ENCODE results near the gene SVOP.
"Not testable (repeated sequence)": the region's sequence is repeated elsewhere in the genome, so short reads cannot be mapped to it uniquely, and the experiment has no call there.

Gene SVOP

DNA sequence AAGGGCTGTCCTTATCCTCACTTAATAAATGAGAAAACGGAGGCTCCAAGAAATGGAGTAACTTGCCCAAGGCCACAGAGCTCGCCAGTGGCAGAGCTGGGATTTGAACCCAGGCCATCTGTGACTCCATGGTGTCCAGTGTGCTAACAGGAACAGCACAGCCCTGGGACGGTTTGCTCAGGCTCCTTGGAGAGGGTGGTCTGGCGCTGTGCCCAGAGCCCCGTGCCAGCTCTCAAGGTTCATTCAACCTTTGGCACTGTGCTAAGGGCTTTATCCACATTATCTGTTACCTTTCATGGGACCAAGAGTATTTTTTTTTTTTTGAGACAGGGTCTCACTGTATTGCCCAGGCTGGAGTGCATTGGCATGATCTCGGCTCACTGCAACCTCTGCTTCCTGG lies 132.8 kb downstream of the SVOP start:
- no peak for DNase-seq (ENCODE audit: low spot score)

DNA sequence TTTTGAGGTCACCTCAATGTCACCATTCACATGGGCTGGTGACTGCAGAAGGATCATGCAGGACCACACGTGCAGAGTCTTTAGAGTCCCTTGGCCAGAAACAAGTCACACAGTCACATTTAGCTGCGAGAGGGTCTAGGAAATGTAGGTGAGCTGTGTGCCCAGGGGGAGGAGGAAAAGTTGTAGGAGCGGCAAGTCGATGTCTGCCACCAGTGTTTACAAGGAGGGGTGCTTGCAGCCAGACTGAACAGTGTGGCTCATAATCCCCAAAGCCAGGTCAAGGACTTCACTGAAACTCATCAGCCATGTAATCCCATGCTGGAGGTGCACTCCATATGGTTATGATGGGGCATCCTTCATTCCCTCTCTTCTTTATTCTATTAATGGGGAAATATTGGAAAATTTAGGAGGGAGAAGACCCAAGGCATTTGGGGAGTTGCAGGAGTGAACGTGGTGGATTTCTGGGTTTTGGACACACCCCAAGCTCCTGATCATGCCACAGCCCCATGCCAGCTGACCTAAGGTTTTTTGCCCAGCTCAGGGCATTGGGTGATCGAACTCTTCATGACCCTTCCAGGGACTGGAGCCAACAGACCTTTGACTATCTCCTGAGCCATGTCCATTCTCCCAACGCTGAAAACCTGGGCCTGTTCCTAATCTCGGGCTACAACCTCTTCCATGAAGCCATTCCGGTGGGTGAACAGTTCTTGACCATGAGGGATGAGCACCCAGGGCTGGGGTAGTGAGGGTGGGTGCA lies 133.8 kb downstream of the SVOP start:
- no peak for DNase-seq (ENCODE audit: low spot score)

DNA sequence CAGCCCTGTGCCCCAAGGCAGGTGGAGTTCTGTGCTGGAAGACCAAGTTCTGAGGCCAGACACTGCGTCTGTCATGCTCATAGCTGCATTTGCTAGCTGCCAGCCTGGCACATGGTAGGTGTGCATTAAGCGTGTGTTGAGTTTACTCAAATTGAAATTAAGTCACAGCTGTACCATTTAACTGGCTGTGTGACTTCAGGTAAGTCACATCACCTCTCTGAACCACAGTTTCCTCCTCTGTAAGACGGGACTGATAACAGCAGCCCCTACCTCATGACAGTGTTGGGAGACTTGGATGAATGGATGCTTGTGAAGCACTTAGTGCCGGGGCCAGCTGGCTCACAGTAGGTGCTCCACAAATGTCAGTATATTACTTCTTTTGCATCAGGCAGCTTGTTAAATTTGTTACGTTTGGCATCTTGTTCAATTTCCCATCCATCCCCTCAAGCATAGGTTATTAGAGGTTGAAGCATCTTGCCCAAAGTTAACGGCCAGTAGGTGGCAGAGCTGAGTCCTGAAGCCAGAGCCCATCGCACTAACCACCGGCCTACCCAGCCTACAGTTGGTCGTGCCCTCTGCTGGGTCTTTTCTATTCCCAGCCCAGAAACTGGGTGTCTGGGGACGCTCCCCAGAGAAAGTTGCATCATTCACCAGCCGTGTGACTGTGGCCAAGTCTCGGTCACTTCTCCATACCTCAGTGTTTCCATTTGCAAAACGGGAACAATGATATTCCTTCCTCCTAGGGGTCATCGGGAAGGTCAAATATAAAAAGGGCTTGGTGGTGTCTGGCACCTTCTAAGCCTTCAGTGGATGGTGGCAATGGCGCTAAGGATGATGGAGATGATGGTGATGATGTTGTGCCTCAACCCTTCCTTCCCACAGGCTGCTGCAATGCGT lies 136.5 kb downstream of the SVOP start:
- DNase-seq (ENCODE audit: low spot score), result peak; percentile 27

DNA sequence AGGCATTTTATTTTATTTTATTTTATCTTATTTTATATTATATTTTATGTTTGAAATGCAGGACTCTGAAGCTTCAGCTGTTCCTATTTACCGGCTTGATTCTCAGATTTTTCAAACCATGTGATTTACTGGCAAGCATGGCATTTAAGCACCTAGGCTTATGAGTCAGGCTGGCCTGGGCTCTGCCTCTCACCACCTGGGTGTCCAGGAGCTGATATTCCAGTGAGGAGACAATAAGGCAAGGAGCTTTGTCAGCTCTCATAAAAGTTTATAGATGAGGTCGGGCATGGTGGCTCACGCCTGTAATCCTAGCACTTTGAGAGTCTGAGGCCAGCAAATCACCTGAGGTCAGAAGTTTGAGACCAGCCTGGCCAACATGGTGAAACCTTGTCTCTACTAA lies 138.9 kb downstream of the SVOP start:
- no peak for DNase-seq (ENCODE audit: low spot score)

DNA sequence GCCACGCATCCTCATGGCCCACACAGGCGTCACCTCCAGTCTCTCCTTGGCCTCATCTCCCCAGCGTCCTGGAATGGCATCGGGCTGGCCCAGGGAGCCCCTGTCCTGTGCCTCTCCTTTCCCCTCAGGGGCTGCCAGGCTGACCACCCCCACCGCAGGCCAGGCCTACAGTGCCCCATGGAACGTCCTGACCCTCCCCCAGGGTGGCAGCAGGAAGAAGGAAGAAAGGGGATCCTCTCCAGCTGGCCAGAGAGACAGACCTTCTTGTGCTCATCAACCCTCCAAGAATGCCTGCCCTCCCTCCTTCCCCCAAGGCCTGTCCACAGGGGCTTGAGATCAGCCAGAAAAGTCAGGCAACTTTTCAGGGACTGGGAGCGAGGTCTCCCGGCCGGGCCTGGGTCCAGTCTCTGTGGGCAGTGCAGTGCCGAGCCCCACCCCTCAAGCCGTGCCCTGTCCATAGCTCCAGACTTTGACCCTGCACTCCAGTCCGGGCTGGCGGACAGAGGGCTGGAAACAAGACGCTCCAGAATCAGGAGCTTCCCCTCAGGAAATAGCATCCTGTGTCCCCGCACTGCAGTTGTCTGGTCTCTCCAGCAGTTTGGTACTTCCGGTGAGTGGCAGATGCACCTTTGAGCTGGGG lies 141.1 kb downstream of the SVOP start, which contains the start of gene DAO:
Gene DAO (plus strand): TSS at position 478 of the 640 bp plus-strand sequence. CDS start 4,915 bp downstream, outside the sequence.
- DNase-seq (ENCODE audit: low spot score), result no peak

DNA sequence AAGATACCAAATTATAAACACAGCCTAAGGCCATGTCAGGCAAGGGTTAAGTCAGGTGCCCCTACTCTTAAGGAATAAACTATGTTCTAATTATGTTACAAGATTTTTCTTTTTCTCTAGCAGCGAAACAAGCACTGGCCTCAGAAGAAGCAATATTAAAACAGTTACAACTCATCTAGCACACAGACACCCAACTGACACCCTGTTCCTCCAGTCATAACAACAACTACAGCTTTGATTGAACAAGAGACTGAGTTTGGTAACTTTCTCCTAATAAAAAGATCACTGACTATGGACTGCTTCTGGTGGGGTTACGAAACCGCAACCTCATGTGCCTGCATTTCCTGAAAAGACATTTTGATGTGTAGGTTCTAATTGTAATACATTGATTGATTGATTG lies 144.3 kb downstream of the SVOP start:
- DNase-seq (ENCODE audit: low spot score), result no peak

DNA sequence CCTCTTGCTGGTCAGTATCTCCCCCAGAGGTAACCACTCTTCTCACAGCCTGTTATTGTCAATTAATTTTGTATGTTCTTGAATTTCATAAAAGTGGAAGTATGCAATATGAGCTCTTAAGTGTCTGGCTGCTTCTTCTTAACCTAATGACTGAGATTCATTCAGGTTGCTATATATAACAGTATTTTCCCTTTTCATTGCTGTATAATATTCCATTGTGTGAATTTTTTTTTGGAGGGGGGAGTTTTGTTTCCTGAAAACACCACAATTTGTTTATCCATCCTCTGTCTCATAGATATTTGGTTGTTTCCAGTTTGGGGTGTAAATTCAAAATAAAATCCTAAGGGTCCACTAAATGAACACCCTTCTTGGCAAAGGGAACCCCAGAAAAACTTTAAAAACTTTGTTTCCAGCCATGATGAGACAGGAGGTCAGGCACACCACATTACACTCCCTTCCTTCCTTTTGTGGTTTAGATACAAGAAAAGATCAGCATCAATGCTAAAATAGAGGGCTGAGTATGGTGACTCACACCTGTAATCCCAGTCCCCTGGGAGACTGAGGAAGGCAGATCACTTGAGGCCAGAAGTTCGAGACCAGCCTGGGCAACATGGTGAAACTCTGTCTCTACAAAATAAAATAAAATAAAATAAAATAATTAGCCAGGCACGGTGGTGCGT lies 145.0 kb downstream of the SVOP start:
- DNase-seq (ENCODE audit: low spot score), result no peak

DNA sequence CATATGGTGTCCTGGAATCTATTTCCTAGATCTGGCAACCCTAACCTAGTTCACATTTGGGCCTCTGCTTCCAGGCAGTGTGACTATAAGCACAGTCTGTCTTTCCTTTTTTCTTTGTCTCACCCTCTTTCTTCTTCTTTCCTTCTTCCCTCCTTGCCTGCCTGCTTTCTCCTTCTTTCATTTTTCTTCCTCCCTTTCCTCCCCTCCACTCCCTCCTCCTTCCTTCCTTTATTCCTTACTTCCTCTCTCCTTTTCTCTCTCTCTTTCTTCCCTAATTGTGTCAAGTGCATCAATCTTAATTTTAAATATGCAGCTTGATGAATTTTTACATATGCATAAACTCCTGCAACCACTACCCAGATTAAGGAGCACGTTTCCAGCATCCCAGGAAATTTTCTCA lies 145.6 kb downstream of the SVOP start:
- no peak for DNase-seq (ENCODE audit: low spot score)

DNA sequence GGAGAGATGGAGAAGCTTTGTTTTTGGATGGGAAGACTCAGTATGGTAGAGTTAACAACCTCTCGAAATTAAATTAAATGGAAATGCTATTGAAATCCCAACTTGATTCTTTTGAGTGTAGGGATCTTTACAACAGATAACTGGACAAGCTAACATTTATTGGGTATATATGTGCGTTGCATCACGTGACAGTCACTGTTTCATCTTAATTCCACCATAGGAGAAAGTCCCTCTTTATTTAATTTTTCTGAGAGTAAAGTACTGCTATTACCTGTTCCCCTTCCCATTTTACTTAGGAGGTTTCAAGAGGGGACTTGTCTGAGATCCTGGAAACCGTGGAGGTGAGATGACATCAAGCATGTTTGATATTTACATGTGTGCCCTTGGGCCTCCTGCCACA lies 152.1 kb downstream of the SVOP start:
- no peak for DNase-seq (ENCODE audit: low spot score)

DNA sequence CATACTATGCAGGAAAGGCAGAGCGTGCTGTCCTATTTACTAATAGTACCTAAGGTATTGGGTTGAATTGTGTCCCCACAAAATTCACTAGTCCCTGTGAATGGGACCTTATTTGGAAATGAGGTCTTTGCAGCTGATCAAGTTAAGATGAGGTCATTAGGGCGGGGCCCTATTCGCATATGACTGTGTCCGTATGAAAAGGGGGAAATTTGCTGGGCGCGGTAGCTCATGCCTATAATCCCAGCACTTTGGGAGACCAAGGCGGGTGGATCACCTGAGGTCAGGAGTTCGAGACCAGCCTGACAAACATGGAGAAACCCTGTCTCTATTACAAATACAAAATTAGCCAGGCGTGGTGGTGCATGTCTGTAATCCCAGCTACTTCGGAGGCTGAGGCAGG lies 154.8 kb downstream of the SVOP start:
- not testable (repeated sequence) for DNase-seq (ENCODE audit: low spot score)

DNA sequence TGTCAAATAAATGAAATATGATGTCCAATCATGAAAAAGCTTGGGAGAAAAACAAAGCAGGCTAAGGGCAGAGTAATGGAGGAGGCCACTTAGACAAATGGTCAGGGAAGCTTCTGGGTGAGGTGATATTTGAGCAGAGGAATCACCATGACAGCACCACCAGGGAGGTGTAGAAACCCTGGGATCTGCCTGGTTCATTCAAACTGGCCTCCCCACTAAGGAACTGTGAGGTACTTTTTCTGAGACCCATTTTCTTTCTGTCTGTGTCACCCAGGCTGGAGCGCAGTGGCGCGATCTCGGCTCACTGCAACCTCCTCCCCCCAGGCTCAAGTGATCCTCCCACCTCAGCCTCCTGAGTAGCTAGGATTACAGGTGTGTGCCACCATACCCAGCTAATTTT lies 155.7 kb downstream of the SVOP start:
- DNase-seq (ENCODE audit: low spot score), result no peak

DNA sequence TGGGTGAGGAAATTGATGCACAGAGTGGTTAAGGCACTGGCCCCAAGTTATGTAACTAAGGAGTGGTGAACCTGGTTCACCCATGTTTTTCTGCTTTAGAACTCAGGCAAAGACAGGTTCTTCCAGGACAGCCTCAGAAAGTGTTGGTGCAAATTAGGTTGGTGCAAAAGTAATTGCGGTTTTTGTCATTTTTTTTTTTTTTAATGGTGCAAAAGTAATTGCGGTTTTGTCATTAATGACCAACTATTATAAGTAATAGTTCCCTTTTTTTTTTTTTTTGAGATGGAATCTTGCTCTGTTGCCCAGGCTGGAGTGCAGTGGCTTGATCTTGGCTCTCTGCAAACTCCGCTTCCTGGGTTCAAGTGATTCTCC lies 158.3 kb downstream of the SVOP start:
- DNase-seq (ENCODE audit: low spot score), result no peak

DNA sequence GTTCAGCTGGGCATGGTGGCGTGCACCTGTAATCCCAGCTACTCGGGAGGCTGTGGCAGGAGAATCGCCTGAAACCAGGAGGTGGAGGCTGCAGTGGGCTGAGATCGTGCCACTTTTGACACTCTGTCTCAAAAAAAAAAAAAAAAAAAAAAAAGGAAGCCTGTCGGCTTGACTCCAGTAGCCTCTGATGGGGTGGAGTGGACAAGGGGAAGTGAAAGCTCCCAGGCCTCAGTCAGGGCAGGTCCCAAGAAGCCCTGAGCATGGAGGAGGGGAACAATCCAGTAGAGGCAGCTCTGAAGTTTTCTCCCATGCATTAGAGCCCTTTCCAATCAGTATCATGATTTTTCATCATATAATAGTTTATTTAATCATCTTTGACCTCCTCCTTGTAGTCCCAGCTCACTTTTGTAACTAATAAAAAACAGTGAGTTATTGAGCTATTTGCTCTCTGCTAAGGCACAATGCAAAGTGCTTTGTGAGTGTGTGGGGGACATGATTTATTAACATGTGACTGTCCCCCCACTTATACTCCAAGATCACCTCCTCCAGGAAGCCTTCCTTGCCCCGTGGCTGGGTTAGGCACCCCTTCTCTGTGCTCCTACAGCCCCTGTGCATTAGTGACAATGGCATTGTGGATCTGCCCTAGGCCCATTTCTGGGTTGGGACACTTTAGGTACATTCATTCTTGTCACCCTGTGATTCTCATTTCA lies 158.8 kb downstream of the SVOP start:
- no peak for DNase-seq (ENCODE audit: low spot score)

DNA sequence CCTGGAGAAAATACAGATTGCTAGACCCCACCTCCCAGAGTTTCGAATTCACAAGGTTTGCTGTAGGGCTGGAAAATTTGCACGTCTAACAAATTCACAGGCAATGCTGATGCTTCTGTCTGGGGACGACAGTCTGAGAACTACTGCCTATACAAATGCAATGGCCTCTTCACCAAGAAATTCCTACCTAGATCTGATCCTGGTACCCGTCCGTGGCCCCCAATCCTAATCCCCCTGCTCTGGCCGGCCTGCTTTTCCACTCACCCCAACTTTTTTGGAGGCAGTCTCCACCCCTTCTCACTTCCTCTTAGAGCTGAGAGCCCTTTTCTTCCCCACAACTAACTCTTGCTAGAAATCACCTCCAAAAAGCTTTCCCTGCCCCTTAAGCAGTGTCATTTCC lies 160.4 kb downstream of the SVOP start:
- no peak for DNase-seq (ENCODE audit: low spot score)

DNA sequence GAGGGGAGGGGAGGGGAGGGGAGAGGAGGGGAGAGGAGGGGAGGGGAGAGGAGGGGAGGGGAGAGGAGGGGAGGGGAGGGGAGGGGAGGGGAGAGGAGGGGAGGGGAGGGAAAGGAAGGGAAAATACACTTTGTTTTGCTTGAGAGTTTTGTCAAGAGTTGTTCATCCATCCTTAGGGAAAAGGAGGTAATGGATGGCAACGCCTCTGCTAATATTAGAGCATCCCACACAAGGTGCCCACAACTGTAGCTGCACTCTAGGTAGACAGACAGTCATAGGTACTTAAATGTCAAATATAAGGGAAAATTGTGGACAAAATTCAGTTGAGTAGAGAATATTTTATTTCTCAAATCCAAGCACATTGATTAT lies 161.0 kb downstream of the SVOP start:
- DNase-seq (ENCODE audit: low spot score), result no peak

DNA sequence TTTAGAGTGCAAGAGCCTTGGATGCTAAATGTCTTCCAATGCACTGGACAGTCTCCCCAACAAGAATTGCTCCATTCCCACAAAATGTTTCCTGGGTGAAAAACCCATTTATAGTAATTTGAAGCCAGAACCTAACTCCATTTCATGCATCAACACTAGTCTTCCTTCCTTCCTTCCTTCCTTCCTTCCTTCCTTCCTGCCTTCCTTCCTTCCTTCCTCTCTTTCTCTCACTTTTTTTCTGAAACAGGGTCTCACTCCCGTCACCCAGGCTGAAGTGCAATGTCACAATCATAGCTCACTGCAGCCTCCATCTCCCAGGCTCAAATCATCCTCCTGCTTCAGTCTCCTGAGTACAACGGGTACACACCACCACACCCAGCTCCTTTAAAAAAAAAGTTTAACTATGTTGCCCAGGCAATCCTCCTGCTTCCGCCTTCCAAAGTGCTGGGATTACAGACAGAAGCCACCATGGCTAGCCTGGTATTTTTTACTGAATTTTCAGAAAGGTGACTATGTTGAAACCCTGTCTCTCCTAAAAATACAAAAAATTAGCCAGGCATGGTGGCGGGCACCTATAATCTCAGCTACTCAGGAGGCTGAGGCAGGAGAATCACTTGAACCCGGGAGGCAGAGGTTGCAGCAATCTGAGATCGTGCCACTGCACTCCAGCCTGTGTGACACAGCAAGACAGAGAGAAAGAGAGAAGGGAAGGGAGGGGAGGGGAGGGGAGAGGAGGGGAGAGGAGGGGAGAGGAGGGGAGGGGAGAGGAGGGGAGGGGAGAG lies 161.5 kb downstream of the SVOP start:
- not testable (repeated sequence) for DNase-seq (ENCODE audit: low spot score)

DNA sequence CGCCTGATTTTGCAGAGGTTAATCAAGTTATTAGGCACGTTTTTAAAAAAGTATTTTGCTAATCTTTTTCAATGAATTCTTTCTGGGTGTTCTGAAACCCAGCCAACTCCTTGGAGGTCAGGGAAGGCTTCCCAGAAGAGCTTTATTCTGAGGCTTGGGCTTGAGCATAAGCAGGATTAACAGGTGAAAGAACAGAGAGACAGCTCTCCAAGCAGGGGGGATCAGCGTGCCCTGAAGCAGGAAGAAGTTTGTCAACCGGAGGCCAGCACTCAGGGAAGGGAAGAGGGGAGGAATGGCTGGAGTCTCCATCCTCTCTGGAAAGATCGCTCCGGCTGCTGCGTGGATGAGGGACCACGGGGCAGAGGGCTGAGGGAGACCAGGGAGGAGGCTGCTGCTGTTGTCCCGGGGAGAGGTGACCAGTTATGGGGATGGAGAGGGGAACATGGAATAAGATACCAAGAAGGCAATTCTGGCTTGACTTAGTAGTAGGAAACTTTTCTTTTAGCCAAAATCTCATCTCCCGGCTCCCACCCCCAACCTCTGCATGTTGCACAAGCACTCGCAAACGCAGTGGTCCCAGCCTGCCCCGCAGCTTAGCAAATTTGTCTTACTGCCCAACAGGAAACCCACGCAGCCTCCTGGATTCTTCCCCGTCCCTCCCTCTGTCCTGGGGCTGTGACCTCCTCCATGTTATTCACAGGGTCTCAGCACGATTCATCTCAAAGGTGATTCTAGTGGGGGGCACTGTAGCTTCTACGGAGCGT lies 162.4 kb downstream of the SVOP start:
- no peak for DNase-seq (ENCODE audit: low spot score)
